GM12878 (cell line): ENCODE data around the gene CDK4. TPM values are rescaled to one million over a fixed set of nuclear protein-coding genes. Genes with fewer than 3 reads are reported as not detected.
A peak's percentile ranks its signal among the peaks of the same experiment; 100 is the strongest.

Experiments
- ATAC-seq: fragments of 200-7000 bp; cut with Tn5 transposase; 3 replicates; pipeline ENCODE4 v1.9.1; 2020; ENCODE audit warnings: mild to moderate bottlenecking, moderate library complexity
- BruUV-seq: library from RNA; stranded (reverse); fragments of 400-500 nt; replicated peaks from 2 replicates; lab custom pipeline; 2021; lab: Mats Ljungman, UMichigan
- CTCF ChIA-PET: fragments of 300-600 bp; sonication (Branson Sonifier 250); formaldehyde crosslinking; extraction: SDS; loops from one replicate; lab custom pipeline; 2021; ENCODE audit warnings: inconsistent platforms; lab: Yijun Ruan, JAX
- POLR2A ChIA-PET: fragments of 350-600 bp; formaldehyde crosslinking; extraction: SDS; loops from one replicate; lab custom pipeline; 2021; ENCODE audit warnings: inconsistent platforms; lab: Charles Lee
- RAD21 ChIA-PET: fragments of 300-600 bp; sonication (Branson Sonifier 250); formaldehyde crosslinking; loops from one replicate; lab custom pipeline; 2023; ENCODE audit warnings: antibody characterized with exemption; ENCODE audit not compliant: unreplicated experiment; lab: Charles Lee
- SMC1A ChIA-PET: fragments of 300-600 bp; sonication (Branson Sonifier 250); formaldehyde crosslinking; loops from one replicate; lab custom pipeline; 2023; ENCODE audit not compliant: unreplicated experiment, uncharacterized antibody; lab: Charles Lee
- DNase-seq: peaks from one replicate; pipeline ENCODE4 v3.0.0-alpha.2; 2011; ENCODE audit warnings: low read depth, low spot score
- FAIRE-seq: peaks from 3 replicates; lab custom pipeline; 2011; peaks lifted over from hg19 to GRCh38; lab: Jason Lieb, UNC
- H2AFZ ChIP-seq: 2 replicates; pipeline ENCODE4 v1.6.0; 2011; ENCODE audit warnings: low read depth, low read length, control low read depth; ENCODE audit not compliant: control insufficient read depth
- H3K27ac ChIP-seq: 2 replicates; pipeline ENCODE4 v1.5.1; 2011; ENCODE audit warnings: control low read depth; ENCODE audit not compliant: control insufficient read depth, insufficient read depth
- H3K27me3 ChIP-seq, 2 experiments: replicated peaks in 1 of 2; 2 replicates each; pipeline versions ENCODE4 v1.6.0 to v1.6.1; 2011; ENCODE audit warnings: low read length in 1 of 2; ENCODE audit not compliant: control insufficient read depth in 2 of 2, insufficient read depth in 2 of 2
- H3K36me3 ChIP-seq, 2 experiments: 2 replicates each; pipeline ENCODE4 v1.5.1; 2011; ENCODE audit warnings: low read length in 1 of 2; ENCODE audit not compliant: control insufficient read depth in 2 of 2, insufficient read depth in 2 of 2
- H3K4me1 ChIP-seq: 2 replicates; pipeline ENCODE4 v1.6.1; 2011; ENCODE audit warnings: mild to moderate bottlenecking, low read length, moderate library complexity, mixed read lengths; ENCODE audit not compliant: control insufficient read depth, insufficient read depth
- H3K4me2 ChIP-seq: 2 replicates; pipeline ENCODE4 v1.6.0; 2011; ENCODE audit warnings: control low read depth; ENCODE audit not compliant: control insufficient read depth, insufficient read depth
- H3K4me3 ChIP-seq: fragments of 200-600 bp; sonication (generic); 2 replicates; pipeline ENCODE4 v1.5.1; 2016
- H3K79me2 ChIP-seq: 2 replicates; pipeline ENCODE4 v1.6.0; 2011; ENCODE audit warnings: low read length; ENCODE audit not compliant: control insufficient read depth, insufficient read depth
- H3K9ac ChIP-seq: 2 replicates; pipeline ENCODE4 v1.8.0; 2011; ENCODE audit warnings: low read length, control low read depth, mixed read lengths; ENCODE audit not compliant: control insufficient read depth, insufficient read depth
- H3K9me3 ChIP-seq: replicated peaks from 3 replicates; pipeline ENCODE4 v1.5.1; 2011; ENCODE audit warnings: mild to moderate bottlenecking, low read length; ENCODE audit not compliant: control insufficient read depth, insufficient read depth
- H4K20me1 ChIP-seq: 2 replicates; pipeline ENCODE4 v1.6.0; 2011; ENCODE audit not compliant: control insufficient read depth, insufficient read depth
- IRF3 ChIP-seq: fragments of 450-650 bp; IDR thresholded peaks from 2 replicates; pipeline ENCODE4 v1.6.1; 2014; ENCODE audit warnings: mild to moderate bottlenecking
- LARP7 ChIP-seq: fragments of 450-650 bp; IDR thresholded peaks from 2 replicates; pipeline ENCODE4 v1.6.1; 2017; ENCODE audit warnings: mild to moderate bottlenecking
- MEF2B ChIP-seq: fragments of 450-650 bp; IDR thresholded peaks from 2 replicates; pipeline ENCODE4 v1.6.1; 2018; ENCODE audit warnings: mild to moderate bottlenecking, moderate library complexity; ENCODE audit not compliant: partially characterized antibody, poor library complexity, severe bottlenecking
- NR2F1 ChIP-seq: fragments of 450-650 bp; conservative IDR thresholded peaks from 2 replicates; pipeline ENCODE4 v1.6.1; 2017; ENCODE audit warnings: mild to moderate bottlenecking
- PKNOX1 ChIP-seq: fragments of 450-650 bp; IDR thresholded peaks from 2 replicates; pipeline ENCODE4 v1.6.1; 2016; ENCODE audit warnings: mild to moderate bottlenecking
- SMARCA5 ChIP-seq: fragments of 450-650 bp; IDR thresholded peaks from 2 replicates; pipeline ENCODE4 v1.6.1; 2017; ENCODE audit warnings: mild to moderate bottlenecking
- TCF12 ChIP-seq: IDR thresholded peaks from 2 replicates; pipeline ENCODE4 v1.6.1; 2011; ENCODE audit warnings: low read depth, mild to moderate bottlenecking, low read length
- ZBTB11 ChIP-seq: fragments of 450-650 bp; formaldehyde crosslinking; IDR thresholded peaks from 2 replicates; pipeline ENCODE4 v1.5.0; 2022; ENCODE audit warnings: mild to moderate bottlenecking, missing genetic modification characterization
- WGBS: methylation state at CpG from one replicate; pipeline ENCODE4 v1.1.6; 2016; ENCODE audit warnings: low lambda C conversion rate; ENCODE audit not compliant: insufficient replicate concordance, insufficient coverage; ENCODE audit errors: missing lambda C conversion rate; 5-methylcytosine and 5-hydroxymethylcytosine counted together
- in situ Hi-C: fragments of 300-500 bp; cut with MboI; formaldehyde crosslinking; loops from 9 replicates; pipeline ENCODE4 v1.14.3; 2018; ENCODE audit warnings: mixed read lengths
- intact Hi-C: fragments of 100-400 bp; cut with micrococcal nuclease; formaldehyde crosslinking; loops from one replicate; pipeline ENCODE4 v1.14.2; 2022; ENCODE audit not compliant: unreplicated experiment
- polyA plus RNA-seq, 11 experiments: library from polyadenylated mRNA; depleted of rRNA in 4 of 11; unstranded in 6 of 11; stranded (reverse) in 5 of 11; fragments of >200 nt; fragmentation: Nextera tagmentation in 4 of 11; fragmentation: Illumina TruSeq in 1 of 11; extraction: Ambion mirVana in 4 of 11; extraction: Trizol in 1 of 11; gene quantifications; 1 replicate in 1 of 11; 2 replicates in 10 of 11; pipeline versions ENCODE4 v1.2.1 to v1.2.3, GENCODE V29; 2011 to 2016; ENCODE audit warnings: inconsistent platforms in 2 of 11, missing spikeins in 2 of 11, low read depth in 1 of 11
- total RNA-seq, 4 experiments: library from RNA; depleted of rRNA in 3 of 4; stranded (reverse); fragments of >200 nt in 3 of 4; fragmentation: Illumina TruSeq in 1 of 4; extraction: Trizol in 1 of 4; gene quantifications; 2 replicates each; pipeline versions ENCODE4 v1.2.1 to v1.2.3, GENCODE V29; 2013 to 2021
- TF ChIP-seq, protein P1 (sequence below): fragments of 450-650 bp; IDR thresholded peaks from 2 replicates; pipeline ENCODE4 v1.6.1; 2017; ENCODE audit warnings: mild to moderate bottlenecking
- TF ChIP-seq, protein P2 (sequence below): fragments of 450-650 bp; IDR thresholded peaks from 2 replicates; pipeline ENCODE4 v1.6.1; 2017; ENCODE audit warnings: mild to moderate bottlenecking, moderate library complexity

CDK4 gene
- total and polyA plus RNA-seq, 10 of the 15 experiments (the other 5 are each of a cell fraction or from before 2014, with no cell fraction given): 26.1 to 385 (median 221) TPM

- TF ChIP-seq ZBTB11 (CRISPR knock-in tag) (no peak), LARP7 (no peak)
- TF ChIP-seq, protein P1, sequence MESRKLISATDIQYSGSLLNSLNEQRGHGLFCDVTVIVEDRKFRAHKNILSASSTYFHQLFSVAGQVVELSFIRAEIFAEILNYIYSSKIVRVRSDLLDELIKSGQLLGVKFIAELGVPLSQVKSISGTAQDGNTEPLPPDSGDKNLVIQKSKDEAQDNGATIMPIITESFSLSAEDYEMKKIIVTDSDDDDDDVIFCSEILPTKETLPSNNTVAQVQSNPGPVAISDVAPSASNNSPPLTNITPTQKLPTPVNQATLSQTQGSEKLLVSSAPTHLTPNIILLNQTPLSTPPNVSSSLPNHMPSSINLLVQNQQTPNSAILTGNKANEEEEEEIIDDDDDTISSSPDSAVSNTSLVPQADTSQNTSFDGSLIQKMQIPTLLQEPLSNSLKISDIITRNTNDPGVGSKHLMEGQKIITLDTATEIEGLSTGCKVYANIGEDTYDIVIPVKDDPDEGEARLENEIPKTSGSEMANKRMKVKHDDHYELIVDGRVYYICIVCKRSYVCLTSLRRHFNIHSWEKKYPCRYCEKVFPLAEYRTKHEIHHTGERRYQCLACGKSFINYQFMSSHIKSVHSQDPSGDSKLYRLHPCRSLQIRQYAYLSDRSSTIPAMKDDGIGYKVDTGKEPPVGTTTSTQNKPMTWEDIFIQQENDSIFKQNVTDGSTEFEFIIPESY: peak; percentile 66; the same call in 1 of the 2 replicates
These were observed 25.8 kb downstream of the CDK4 start (continued) for GRCh38 chr12:57726151-57726883.

- in situ Hi-C loops: no loop called here
- TF ChIP-seq TCF12 (no peak), MEF2B (no peak), SMARCA5 (no peak), IRF3 (no peak), PKNOX1 (no peak), NR2F1 (no peak)
- TF ChIP-seq, protein P2, sequence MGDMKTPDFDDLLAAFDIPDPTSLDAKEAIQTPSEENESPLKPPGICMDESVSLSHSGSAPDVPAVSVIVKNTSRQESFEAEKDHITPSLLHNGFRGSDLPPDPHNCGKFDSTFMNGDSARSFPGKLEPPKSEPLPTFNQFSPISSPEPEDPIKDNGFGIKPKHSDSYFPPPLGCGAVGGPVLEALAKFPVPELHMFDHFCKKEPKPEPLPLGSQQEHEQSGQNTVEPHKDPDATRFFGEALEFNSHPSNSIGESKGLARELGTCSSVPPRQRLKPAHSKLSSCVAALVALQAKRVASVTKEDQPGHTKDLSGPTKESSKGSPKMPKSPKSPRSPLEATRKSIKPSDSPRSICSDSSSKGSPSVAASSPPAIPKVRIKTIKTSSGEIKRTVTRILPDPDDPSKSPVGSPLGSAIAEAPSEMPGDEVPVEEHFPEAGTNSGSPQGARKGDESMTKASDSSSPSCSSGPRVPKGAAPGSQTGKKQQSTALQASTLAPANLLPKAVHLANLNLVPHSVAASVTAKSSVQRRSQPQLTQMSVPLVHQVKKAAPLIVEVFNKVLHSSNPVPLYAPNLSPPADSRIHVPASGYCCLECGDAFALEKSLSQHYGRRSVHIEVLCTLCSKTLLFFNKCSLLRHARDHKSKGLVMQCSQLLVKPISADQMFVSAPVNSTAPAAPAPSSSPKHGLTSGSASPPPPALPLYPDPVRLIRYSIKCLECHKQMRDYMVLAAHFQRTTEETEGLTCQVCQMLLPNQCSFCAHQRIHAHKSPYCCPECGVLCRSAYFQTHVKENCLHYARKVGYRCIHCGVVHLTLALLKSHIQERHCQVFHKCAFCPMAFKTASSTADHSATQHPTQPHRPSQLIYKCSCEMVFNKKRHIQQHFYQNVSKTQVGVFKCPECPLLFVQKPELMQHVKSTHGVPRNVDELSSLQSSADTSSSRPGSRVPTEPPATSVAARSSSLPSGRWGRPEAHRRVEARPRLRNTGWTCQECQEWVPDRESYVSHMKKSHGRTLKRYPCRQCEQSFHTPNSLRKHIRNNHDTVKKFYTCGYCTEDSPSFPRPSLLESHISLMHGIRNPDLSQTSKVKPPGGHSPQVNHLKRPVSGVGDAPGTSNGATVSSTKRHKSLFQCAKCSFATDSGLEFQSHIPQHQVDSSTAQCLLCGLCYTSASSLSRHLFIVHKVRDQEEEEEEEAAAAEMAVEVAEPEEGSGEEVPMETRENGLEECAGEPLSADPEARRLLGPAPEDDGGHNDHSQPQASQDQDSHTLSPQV: no peak
These were observed 26.3 kb downstream of the CDK4 start for GRCh38 chr12:57725851-57726150.

More at GRCh38 chr12:57725851-57726150, 26.3 kb downstream of the CDK4 start:
- CTCF ChIA-PET: interaction anchor here (1.6 kb wide), 1 partner anchor 17 kb away, joined by 5 read pairs; no protein-coding TSS in a partner anchor
- RAD21 ChIA-PET: no interaction called here
- no TSS peak for BruUV-seq
- Histone ChIP-seq H3K4me3 (no peak overlapping the region), H3K79me2 (no peaks in the 10 kb centered on the region), H4K20me1 (no peaks in the 10 kb centered on the region), H3K4me2 (no peak overlapping the region), H3K9me3 (no peaks in the 10 kb centered on the region), H3K27ac (no peak overlapping the region), H3K4me1 (no peaks in the 10 kb centered on the region), H3K27me3 (no peaks in the 10 kb centered on the region), H3K36me3 (peaks cover 9 to 10% of the 10 kb centered on the region in 2 experiments; a peak in 3 of 4 replicates), H3K9ac (no peak overlapping the region), H2AFZ (no peak overlapping the region)
- SMC1A ChIA-PET: no interaction called here
- FAIRE-seq: no peak
- 91% methylated on average over 10 of the region's 10 CpGs for WGBS
- no peak for ATAC-seq
- intact Hi-C loops: no loop called here
- DNase-seq: no peak
- POLR2A ChIA-PET: no interaction called here
